Cardiac fibroblast (primary cell): Measurements from ENCODE around the gene MLX.
A peak's percentile ranks its signal among the peaks of the same experiment; 100 is the strongest.

ENCODE experiments used
- DNase-seq, 2 donors: peaks; one replicate each; pipeline versions ENCODE4 v3.0.0 to v3.0.0-alpha.2; 2010; ENCODE audit warnings: low read depth in 2 of 2
- H3K4me3 ChIP-seq, 2 donors: replicated peaks in 1 of 2; 1 replicate in 1 of 2; 2 replicates in 1 of 2; pipeline ENCODE4 v1.5.1; 2011; ENCODE audit warnings: low read depth in 2 of 2, low read length in 2 of 2, mild to moderate bottlenecking in 2 of 2, moderate library complexity in 1 of 2
- CTCF ChIP-seq: IDR thresholded peaks from one replicate; pipeline ENCODE4 v1.5.1; 2011; ENCODE audit warnings: low read depth, mild to moderate bottlenecking, low read length, inconsistent platforms

The MLX gene

GRCh38 chr17:42520540-42520951 is 46.4 kb upstream of the MLX start:
- no peak overlapping the region for H3K4me3 ChIP-seq
- DNase-seq, result no peak
- peak; percentile 25 for TF ChIP-seq CTCF

GRCh38 chr17:42521036-42521435 is 45.9 kb upstream of the MLX start:
- no peak overlapping the region for H3K4me3 ChIP-seq
- no peak for TF ChIP-seq CTCF
- DNase-seq, result peak in 1 of 2 donors; percentile 31

GRCh38 chr17:42521666-42522262 is 45.1 kb upstream of the MLX start:
- DNase-seq, result peak in 1 of 2 donors; percentile 59
- TF ChIP-seq CTCF, result no peak
- H3K4me3 ChIP-seq, result no peak overlapping the region

- H3K4me3 ChIP-seq, result no peak overlapping the region
- DNase-seq, result no peak
- no peak for TF ChIP-seq CTCF
Measured at GRCh38 chr17:42522263-42522790, 44.6 kb upstream of the MLX start.

GRCh38 chr17:42522798-42523278 is 44.1 kb upstream of the MLX start:
- no peak overlapping the region for H3K4me3 ChIP-seq
- TF ChIP-seq CTCF, result no peak
- DNase-seq, result no peak

GRCh38 chr17:42525221-42525620 is 41.7 kb upstream of the MLX start:
- DNase-seq, result peak in 1 of 2 donors; percentile 47
- TF ChIP-seq CTCF, result no peak

More at GRCh38 chr17:42525221-42525620, 41.7 kb upstream of the MLX start:
- H3K4me3 ChIP-seq, result no peak overlapping the region
